ENCODE measurements around the gene NUP42. TPM values are rescaled to one million over a fixed set of nuclear protein-coding genes. Genes with fewer than 3 reads are reported as not detected.
A peak's percentile ranks its signal among the peaks of the same experiment; 100 is the strongest.

Gene NUP42
- total and polyA plus RNA-seq, 10 donors = 37.1 to 51.9 (median 43.7) TPM

GRCh38 chr7:23228412-23228811, 46.6 kb downstream of the NUP42 start:
- WGBS, 5 donors = 88 to 98% (median 96%) methylated on average over 2 of the region's 2 CpGs
- Histone ChIP-seq H3K4me1 (no peaks in the 10 kb centered on the region), H3K27ac (no peak overlapping the region), H3K4me3 (no peak overlapping the region), H3K27me3 (replicated peaks in 1 of 7) (no peaks in the 10 kb centered on the region), H3K9me3 (peaks cover 0 to 7% (median 0%) of the 10 kb centered on the region in 8 donors), H3K36me3 (no peaks in the 10 kb centered on the region)
- intact Hi-C loops (cut with DNase I; ENCODE audit: low total_unique reads) = no loop called here
- DNase-seq = no peak
- TF ChIP-seq POLR2A (IDR thresholded peaks at IDR 0.05) = no peak
- no peak for TF ChIP-seq CTCF (IDR thresholded peaks at IDR 0.05 in 8 of 11, conservative IDR thresholded peaks at IDR 0.05 in 3 of 11)
- no peak for TF ChIP-seq POLR2AphosphoS5 (IDR thresholded peaks at IDR 0.05)

- WGBS, 5 donors = 68 to 77% (median 76%) methylated on average over 6 of the region's 6 CpGs
- no peaks in the 10 kb centered on the region for H3K27me3 ChIP-seq (replicated peaks in 1 of 7)
These were observed 48.8 kb downstream of the NUP42 start for GRCh38 chr7:23230641-23231101.

GRCh38 chr7:23232966-23233365, 51.1 kb downstream of the NUP42 start:
- H3K36me3 ChIP-seq = no peaks in the 10 kb centered on the region
- no peak overlapping the region for H3K4me3 ChIP-seq
- intact Hi-C loops (cut with DNase I; ENCODE audit: low total_unique reads) = no loop called here
- no peak for DNase-seq
- 84 to 94% (median 90%) methylated on average over 3 of the region's 3 CpGs for WGBS, 5 donors
- no peak for TF ChIP-seq POLR2AphosphoS5 (IDR thresholded peaks at IDR 0.05)
- TF ChIP-seq CTCF (IDR thresholded peaks at IDR 0.05 in 8 of 11, conservative IDR thresholded peaks at IDR 0.05 in 3 of 11) = no peak
- TF ChIP-seq POLR2A (IDR thresholded peaks at IDR 0.05) = no peak
- peaks cover 0 to 3% (median 0%) of the 10 kb centered on the region in 6 donors for H3K4me1 ChIP-seq
- H3K9me3 ChIP-seq = peaks cover 0 to 7% (median 0%) of the 10 kb centered on the region in 8 donors
- H3K27ac ChIP-seq = no peak overlapping the region
- H3K27me3 ChIP-seq (replicated peaks in 1 of 7) = no peaks in the 10 kb centered on the region

More at GRCh38 chr7:23230641-23231101, 48.8 kb downstream of the NUP42 start:
- Histone ChIP-seq H3K4me3 (no peak overlapping the region), H3K27ac (no peak overlapping the region), H3K9me3 (peaks cover 0 to 7% (median 0%) of the 10 kb centered on the region in 8 donors), H3K4me1 (peaks cover 0 to 3% (median 0%) of the 10 kb centered on the region in 6 donors), H3K36me3 (no peaks in the 10 kb centered on the region)
- no peak for TF ChIP-seq CTCF (IDR thresholded peaks at IDR 0.05 in 8 of 11, conservative IDR thresholded peaks at IDR 0.05 in 3 of 11)
- no peak for TF ChIP-seq POLR2A (IDR thresholded peaks at IDR 0.05)
- TF ChIP-seq POLR2AphosphoS5 (IDR thresholded peaks at IDR 0.05) = no peak
- intact Hi-C loops (cut with DNase I; ENCODE audit: low total_unique reads) = no loop called here
- no peak for DNase-seq

- Histone ChIP-seq H3K27me3 (replicated peaks in 1 of 7) (no peaks in the 10 kb centered on the region), H3K4me3 (peak overlapping the region in 1 of 8 donors; percentile 37), H3K4me1 (peaks cover 0 to 3% (median 0%) of the 10 kb centered on the region in 6 donors), H3K27ac (peak overlapping the region in 2 of 8 donors; percentile 7 to 36), H3K36me3 (no peaks in the 10 kb centered on the region), H3K9me3 (no peaks in the 10 kb centered on the region)
- 73 to 89% (median 79%) methylated on average over 9 of the region's 9 CpGs for WGBS, 5 donors
- DNase-seq = no peak
- intact Hi-C loops (cut with DNase I; ENCODE audit: low total_unique reads) = no loop called here
- TF ChIP-seq POLR2AphosphoS5 (IDR thresholded peaks at IDR 0.05) = no peak
- TF ChIP-seq POLR2A (IDR thresholded peaks at IDR 0.05) = no peak
- TF ChIP-seq CTCF (IDR thresholded peaks at IDR 0.05 in 8 of 11, conservative IDR thresholded peaks at IDR 0.05 in 3 of 11) = no peak
These were observed 52.9 kb downstream of the NUP42 start for GRCh38 chr7:23234569-23235296.

Data from spleen (tissue), 11 donors.